Hepatocyte (in vitro differentiated cells): ENCODE measurements around the gene RACGAP1. TPM values are rescaled to one million over a fixed set of nuclear protein-coding genes. Genes with fewer than 3 reads are reported as not detected.

ENCODE experiments used
- DNase-seq: peaks from one replicate; pipeline ENCODE4 v3.0.0-alpha.2; 2016; ENCODE audit warnings: low spot score
- H2AFZ ChIP-seq: fragments of 200-600 bp; sonication (generic); 2 replicates; pipeline ENCODE4 v1.6.0; 2016; ENCODE audit warnings: antibody characterized with exemption, mild to moderate bottlenecking
- H3K27ac ChIP-seq: fragments of 200-600 bp; sonication (generic); 2 replicates; pipeline ENCODE4 v1.5.1; 2016; ENCODE audit warnings: mild to moderate bottlenecking
- H3K27me3 ChIP-seq: fragments of 200-600 bp; sonication (generic); 2 replicates; pipeline ENCODE4 v1.6.1; 2016
- H3K36me3 ChIP-seq: fragments of 200-600 bp; sonication (generic); replicated peaks from 2 replicates; pipeline ENCODE4 v1.5.1; 2016; ENCODE audit warnings: low read depth; ENCODE audit not compliant: insufficient read depth
- H3K4me1 ChIP-seq: fragments of 200-600 bp; sonication (generic); 2 replicates; pipeline ENCODE4 v1.5.1; 2016; ENCODE audit warnings: mild to moderate bottlenecking, moderate library complexity; ENCODE audit not compliant: insufficient read depth
- H3K4me2 ChIP-seq: fragments of 200-600 bp; sonication (generic); 2 replicates; pipeline ENCODE4 v1.6.0; 2016
- H3K4me3 ChIP-seq: fragments of 200-600 bp; sonication (generic); 2 replicates; pipeline ENCODE4 v1.5.1; 2016; ENCODE audit warnings: mild to moderate bottlenecking
- H3K79me2 ChIP-seq: fragments of 200-600 bp; sonication (generic); 2 replicates; pipeline ENCODE4 v1.6.0; 2017; ENCODE audit warnings: mild to moderate bottlenecking
- H3K9me2 ChIP-seq: fragments of 200-600 bp; sonication (generic); replicated peaks from 2 replicates; pipeline ENCODE4 v1.6.0; 2017; ENCODE audit warnings: mild to moderate bottlenecking; ENCODE audit not compliant: insufficient read depth
- H3K9me3 ChIP-seq: fragments of 200-600 bp; sonication (generic); 2 replicates; pipeline ENCODE4 v1.5.1; 2016; ENCODE audit warnings: low read depth, mild to moderate bottlenecking
- H4K20me1 ChIP-seq: fragments of 200-600 bp; sonication (generic); 2 replicates; pipeline ENCODE4 v1.6.0; 2016; ENCODE audit warnings: mild to moderate bottlenecking; ENCODE audit not compliant: insufficient read depth, poor library complexity, severe bottlenecking
- EZH2 ChIP-seq: fragments of 200-600 bp; sonication (generic); IDR thresholded peaks from 2 replicates; pipeline ENCODE4 v1.6.1; 2016; ENCODE audit warnings: antibody characterized with exemption, mild to moderate bottlenecking, borderline replicate concordance
- EZH2phosphoT487 ChIP-seq: fragments of 200-600 bp; sonication (generic); IDR thresholded peaks from one replicate; pipeline ENCODE4 v1.6.1; 2018; ENCODE audit warnings: antibody characterized with exemption, mild to moderate bottlenecking, low read depth, moderate library complexity; ENCODE audit not compliant: unreplicated experiment, severe bottlenecking
- WGBS: methylation state at CpG from one replicate; pipeline ENCODE4 v1.1.6; 2016; ENCODE audit warnings: low lambda C conversion rate; ENCODE audit errors: missing lambda C conversion rate; 5-methylcytosine and 5-hydroxymethylcytosine counted together
- polyA plus RNA-seq: library from polyadenylated mRNA; unstranded; fragments of >200 nt; fragmentation: Nextera tagmentation; extraction: Ambion mirVana; gene quantifications from 2 replicates; pipeline ENCODE4 v1.2.1, GENCODE V29; 2016
- total RNA-seq: library from RNA; depleted of rRNA; stranded (reverse); fragments of >200 nt; gene quantifications from 2 replicates; pipeline ENCODE4 v1.2.3, GENCODE V29; 2014
- TF ChIP-seq, protein P1 (sequence below): fragments of 200-600 bp; sonication (generic); IDR thresholded peaks from 2 replicates; pipeline ENCODE4 v1.5.1; 2016; ENCODE audit warnings: antibody characterized with exemption, mild to moderate bottlenecking; ENCODE audit not compliant: poor library complexity

Gene RACGAP1
- total and polyA plus RNA-seq, 2 experiments from 2014 or later, result 17.3 to 22.1 TPM

DNA sequence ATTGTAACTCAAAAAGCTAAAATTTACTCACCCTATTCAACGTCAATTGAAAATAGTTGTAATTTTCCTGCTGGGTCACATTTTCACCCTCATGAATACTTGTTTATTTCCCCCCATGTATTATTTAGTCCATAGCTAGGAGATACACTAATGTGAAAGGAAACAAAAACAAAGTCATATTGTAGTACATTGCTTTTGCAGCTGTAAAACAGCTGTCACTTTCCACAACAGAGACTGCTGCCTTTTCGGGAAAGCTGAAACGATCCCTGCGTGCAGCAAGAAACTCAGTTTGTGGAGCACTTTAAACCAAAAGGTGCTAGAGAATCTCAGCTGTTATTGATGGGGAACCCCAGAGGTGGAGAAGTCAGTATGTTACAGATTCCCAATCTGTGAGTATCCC, 4.3 kb downstream of the RACGAP1 start:
- Histone ChIP-seq H2AFZ (no peak overlapping the region), H3K36me3 (no peaks in the 10 kb centered on the region), H3K4me2 (no peak overlapping the region), H3K4me1 (peaks cover 4% of the 10 kb centered on the region), H3K79me2 (peaks cover 81% of the 10 kb centered on the region), H3K4me3 (no peak overlapping the region), H3K9me3 (no peaks in the 10 kb centered on the region), H3K9me2 (no peaks in the 10 kb centered on the region), H3K27ac (no peak overlapping the region), H4K20me1 (no peaks in the 10 kb centered on the region), H3K27me3 (no peaks in the 10 kb centered on the region)
- no peak for DNase-seq
- WGBS, result 81% methylated on average over 4 of the region's 4 CpGs
- TF ChIP-seq, protein P1, sequence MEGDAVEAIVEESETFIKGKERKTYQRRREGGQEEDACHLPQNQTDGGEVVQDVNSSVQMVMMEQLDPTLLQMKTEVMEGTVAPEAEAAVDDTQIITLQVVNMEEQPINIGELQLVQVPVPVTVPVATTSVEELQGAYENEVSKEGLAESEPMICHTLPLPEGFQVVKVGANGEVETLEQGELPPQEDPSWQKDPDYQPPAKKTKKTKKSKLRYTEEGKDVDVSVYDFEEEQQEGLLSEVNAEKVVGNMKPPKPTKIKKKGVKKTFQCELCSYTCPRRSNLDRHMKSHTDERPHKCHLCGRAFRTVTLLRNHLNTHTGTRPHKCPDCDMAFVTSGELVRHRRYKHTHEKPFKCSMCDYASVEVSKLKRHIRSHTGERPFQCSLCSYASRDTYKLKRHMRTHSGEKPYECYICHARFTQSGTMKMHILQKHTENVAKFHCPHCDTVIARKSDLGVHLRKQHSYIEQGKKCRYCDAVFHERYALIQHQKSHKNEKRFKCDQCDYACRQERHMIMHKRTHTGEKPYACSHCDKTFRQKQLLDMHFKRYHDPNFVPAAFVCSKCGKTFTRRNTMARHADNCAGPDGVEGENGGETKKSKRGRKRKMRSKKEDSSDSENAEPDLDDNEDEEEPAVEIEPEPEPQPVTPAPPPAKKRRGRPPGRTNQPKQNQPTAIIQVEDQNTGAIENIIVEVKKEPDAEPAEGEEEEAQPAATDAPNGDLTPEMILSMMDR, result no peak
- TF ChIP-seq EZH2 (no peak), EZH2phosphoT487 (no peak)

- no peak overlapping the region for H3K27ac ChIP-seq
- no peaks in the 10 kb centered on the region for H4K20me1 ChIP-seq
- H3K9me3 ChIP-seq, result no peaks in the 10 kb centered on the region
- no peaks in the 10 kb centered on the region for H3K36me3 ChIP-seq
- no peaks in the 10 kb centered on the region for H3K27me3 ChIP-seq
- peaks cover 4% of the 10 kb centered on the region for H3K4me1 ChIP-seq
- no peak overlapping the region for H3K4me3 ChIP-seq
- H3K9me2 ChIP-seq, result no peaks in the 10 kb centered on the region
- WGBS, result 98% methylated on average over 2 of the region's 2 CpGs
- no peak overlapping the region for H3K4me2 ChIP-seq
- TF ChIP-seq EZH2 (no peak), EZH2phosphoT487 (no peak)
- TF ChIP-seq, protein P1, result no peak
- H3K79me2 ChIP-seq, result peaks cover 84% of the 10 kb centered on the region
- H2AFZ ChIP-seq, result no peak overlapping the region
- no peak for DNase-seq
Measured at GRCh38 chr12:50019524-50019923, 5.8 kb downstream of the RACGAP1 start.

DNA sequence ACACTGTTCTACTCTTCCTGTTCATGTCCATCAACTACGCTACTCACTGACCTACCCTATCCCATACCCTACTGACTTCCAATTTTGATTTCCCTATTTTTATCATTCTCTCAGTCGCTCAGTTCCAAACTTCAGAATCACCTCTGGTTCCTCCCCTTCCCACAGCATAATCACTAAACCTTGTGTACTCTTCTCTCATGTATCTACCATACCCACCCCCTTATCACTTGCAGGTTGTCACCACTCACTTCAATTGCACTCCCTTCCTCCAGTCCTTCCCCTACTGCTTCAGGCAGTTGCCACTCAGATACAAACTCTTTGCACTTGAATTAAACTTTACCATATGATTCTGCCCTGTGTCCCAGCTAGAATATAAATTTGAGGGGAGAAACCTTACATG, 6.3 kb downstream of the RACGAP1 start:
- H3K36me3 ChIP-seq, result no peaks in the 10 kb centered on the region
- H3K9me2 ChIP-seq, result no peaks in the 10 kb centered on the region
- H3K79me2 ChIP-seq, result peaks cover 79% of the 10 kb centered on the region
- no peak overlapping the region for H2AFZ ChIP-seq
- 94% methylated on average over 2 of the region's 2 CpGs for WGBS
- no peaks in the 10 kb centered on the region for H3K9me3 ChIP-seq
- H3K27ac ChIP-seq, result no peak overlapping the region
- no peaks in the 10 kb centered on the region for H4K20me1 ChIP-seq
- H3K4me3 ChIP-seq, result no peak overlapping the region
- H3K27me3 ChIP-seq, result no peaks in the 10 kb centered on the region
- peaks cover 4% of the 10 kb centered on the region for H3K4me1 ChIP-seq
- TF ChIP-seq, protein P1, result no peak
- no peak overlapping the region for H3K4me2 ChIP-seq
- no peak for DNase-seq

DNA sequence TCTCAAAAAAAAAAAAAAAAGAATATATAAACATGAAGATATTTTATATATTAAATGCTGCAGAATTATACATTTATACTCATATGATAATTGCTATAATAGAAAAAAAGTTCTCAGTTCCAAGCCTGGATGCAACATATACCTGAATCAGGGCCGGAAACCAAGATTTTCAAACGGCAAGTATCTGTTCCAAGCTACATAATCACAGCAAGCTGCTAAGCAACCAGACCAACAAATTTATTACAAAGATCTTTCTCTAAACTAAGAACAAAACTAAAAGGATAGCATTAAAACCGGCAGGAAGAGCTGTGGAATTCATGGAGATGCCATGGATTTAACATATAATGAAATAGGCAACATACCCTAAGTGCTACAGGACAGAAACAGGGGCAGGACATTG, 7.1 kb downstream of the RACGAP1 start:
- H3K27ac ChIP-seq, result peak overlapping the region; percentile 71
- peaks cover 4% of the 10 kb centered on the region for H3K4me1 ChIP-seq
- H3K36me3 ChIP-seq, result no peaks in the 10 kb centered on the region
- H3K4me3 ChIP-seq, result no peak overlapping the region
- peaks cover 70% of the 10 kb centered on the region for H3K79me2 ChIP-seq
- H3K27me3 ChIP-seq, result no peaks in the 10 kb centered on the region
- no peak for DNase-seq
- H3K9me3 ChIP-seq, result no peaks in the 10 kb centered on the region
- 84% methylated on average over 3 of the region's 3 CpGs for WGBS
- TF ChIP-seq EZH2phosphoT487, result no peak
- H4K20me1 ChIP-seq, result no peaks in the 10 kb centered on the region
- H2AFZ ChIP-seq, result no peak overlapping the region
- peak overlapping the region; percentile 18 for H3K4me2 ChIP-seq
- H3K9me2 ChIP-seq, result no peaks in the 10 kb centered on the region
